ENCODE data around the gene JPT2. TPM values are rescaled to one million over a fixed set of nuclear protein-coding genes. Genes with fewer than 3 reads are reported as not detected.

JPT2 gene
- total and polyA plus RNA-seq, 8 donors = 64.8 to 79.5 (median 72.3) TPM

GRCh38 chr16:1740234-1740633 is 62.2 kb downstream of the JPT2 start:
- Histone ChIP-seq H3K9me3 (no peaks in the 10 kb centered on the region), H3K4me3 (no peak overlapping the region), H3K27me3 (no peaks in the 10 kb centered on the region), H3K27ac (no peak overlapping the region), H3K4me1 (no peaks in the 10 kb centered on the region), H3K36me3 (peaks cover 0 to 46% of the 10 kb centered on the region in 2 donors)
- ATAC-seq = no peak
- intact Hi-C loops (cut with DNase I) = no loop called here
- TF ChIP-seq CTCF (IDR thresholded peaks at IDR 0.05) = no peak
- DNase-seq = no peak

DNA sequence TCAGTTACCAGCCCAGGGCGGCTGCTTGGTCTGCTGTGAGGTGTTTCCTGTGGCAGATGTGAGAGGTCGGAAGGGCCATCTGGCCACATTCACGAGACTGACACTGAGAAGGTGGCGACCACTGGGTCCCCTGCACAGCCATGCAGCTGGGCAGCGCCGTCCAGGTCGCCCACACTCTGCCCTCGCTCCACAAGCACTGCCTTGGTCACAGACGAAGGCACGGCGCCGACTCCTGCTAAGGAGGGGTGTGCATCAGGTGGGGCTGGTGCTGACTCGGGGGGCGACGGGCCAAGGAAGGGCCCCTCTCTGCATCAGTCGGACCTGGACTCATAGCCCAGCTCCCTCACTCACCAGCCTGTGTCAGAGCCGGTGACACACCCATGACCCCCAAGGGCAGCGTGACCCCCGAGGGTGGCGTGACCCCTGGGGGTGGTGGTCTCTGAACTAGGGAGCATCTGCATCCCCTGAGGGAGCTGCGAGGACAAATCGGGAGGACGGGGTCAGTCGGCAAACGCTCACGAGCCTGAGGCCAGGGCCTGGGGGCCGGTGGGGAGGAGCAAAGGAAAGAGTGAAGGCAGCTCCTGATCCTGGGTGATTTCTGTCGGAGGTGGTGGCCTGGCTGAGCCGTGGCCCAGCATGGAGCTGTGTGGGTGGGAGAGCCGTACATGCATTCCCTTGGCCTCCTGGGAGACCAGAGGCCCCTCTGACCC is 62.9 kb downstream of the JPT2 start:
- no peak for TF ChIP-seq CTCF (IDR thresholded peaks at IDR 0.05)
- intact Hi-C loops (cut with DNase I) = no loop called here
- no peaks in the 10 kb centered on the region for H3K27me3 ChIP-seq
- peaks cover 0 to 53% of the 10 kb centered on the region in 2 donors for H3K36me3 ChIP-seq
- no peaks in the 10 kb centered on the region for H3K4me1 ChIP-seq
- no peak overlapping the region for H3K27ac ChIP-seq
- no peak for DNase-seq
- H3K4me3 ChIP-seq = no peak overlapping the region
- ATAC-seq = no peak
- no peaks in the 10 kb centered on the region for H3K9me3 ChIP-seq

GRCh38 chr16:1741553-1742165 is 63.6 kb downstream of the JPT2 start:
- Histone ChIP-seq H3K4me1 (no peaks in the 10 kb centered on the region), H3K36me3 (peaks cover 0 to 60% of the 10 kb centered on the region in 2 donors)
- TF ChIP-seq CTCF (IDR thresholded peaks at IDR 0.05) = no peak

GRCh38 chr16:1743376-1744337 is 65.6 kb downstream of the JPT2 start:
- Histone ChIP-seq H3K9me3 (no peaks in the 10 kb centered on the region), H3K27me3 (no peaks in the 10 kb centered on the region), H3K4me1 (no peaks in the 10 kb centered on the region), H3K27ac (no peak overlapping the region), H3K4me3 (no peak overlapping the region), H3K36me3 (peaks cover 0 to 80% of the 10 kb centered on the region in 2 donors)
- no peak for TF ChIP-seq CTCF (IDR thresholded peaks at IDR 0.05)
- DNase-seq = no peak
- ATAC-seq = no peak
- intact Hi-C loops (cut with DNase I) = no loop called here

More at GRCh38 chr16:1741553-1742165, 63.6 kb downstream of the JPT2 start:
- Histone ChIP-seq H3K27me3 (no peaks in the 10 kb centered on the region), H3K4me3 (no peak overlapping the region), H3K27ac (no peak overlapping the region), H3K9me3 (no peaks in the 10 kb centered on the region)
- DNase-seq = no peak
- ATAC-seq = no peak
- intact Hi-C loops (cut with DNase I) = no loop called here

Measured in left lung (tissue), 10 donors.